OCI-LY7 (cell line): ENCODE results near the gene SPINT1. TPM values are rescaled to one million over a fixed set of nuclear protein-coding genes. Genes with fewer than 3 reads are reported as not detected.

Experiments
- BruUV-seq: library from RNA; stranded (reverse); fragments of 400-500 nt; replicated peaks from 2 replicates; lab custom pipeline; 2021; lab: Mats Ljungman, UMichigan
- CTCF ChIA-PET: fragments of 300-600 bp; sonication (Branson Sonifier 250); formaldehyde crosslinking; loops from one replicate; lab custom pipeline; 2022; ENCODE audit warnings: antibody characterized with exemption; ENCODE audit not compliant: unreplicated experiment; lab: Charles Lee
- POLR2A ChIA-PET: fragments of 300-600 bp; sonication (Branson Sonifier 250); formaldehyde crosslinking; loops from one replicate; lab custom pipeline; 2022; ENCODE audit warnings: antibody characterized with exemption; lab: Charles Lee
- DNase-seq: peaks from one replicate; pipeline ENCODE4 v3.0.0-alpha.2; 2015; ENCODE audit warnings: low spot score
- H2AFZ ChIP-seq: fragments of 200-600 bp; sonication (generic), shearing (Covaris generic); 2 replicates; pipeline ENCODE4 v1.6.1; 2014; ENCODE audit warnings: mild to moderate bottlenecking, antibody characterized with exemption, low read length, moderate library complexity
- H3K27ac ChIP-seq: fragments of 200-600 bp; sonication (generic); 2 replicates; pipeline ENCODE4 v1.5.1; 2014; ENCODE audit warnings: mixed run types, low read depth, mild to moderate bottlenecking, moderate library complexity, low read length, inconsistent platforms; ENCODE audit not compliant: poor library complexity, severe bottlenecking
- H3K36me3 ChIP-seq: fragments of 200-600 bp; sonication (generic); 2 replicates; pipeline ENCODE4 v1.6.1; 2014; ENCODE audit warnings: mild to moderate bottlenecking, antibody characterized with exemption, low read length, moderate library complexity, mixed read lengths; ENCODE audit not compliant: insufficient read depth
- H3K4me1 ChIP-seq: fragments of 200-600 bp; sonication (generic); 2 replicates; pipeline ENCODE4 v1.5.1; 2014; ENCODE audit warnings: mild to moderate bottlenecking, low read length; ENCODE audit not compliant: insufficient read depth, poor library complexity, severe bottlenecking
- H3K4me2 ChIP-seq: fragments of 200-600 bp; sonication (generic); 2 replicates; pipeline ENCODE4 v1.6.1; 2014; ENCODE audit warnings: mild to moderate bottlenecking, low read length
- H3K4me3 ChIP-seq: fragments of 200-600 bp; sonication (generic); 2 replicates; pipeline ENCODE4 v1.5.1; 2014; ENCODE audit warnings: mild to moderate bottlenecking, low read depth, low read length; ENCODE audit not compliant: poor library complexity, severe bottlenecking
- H3K79me2 ChIP-seq: fragments of 200-600 bp; sonication (generic); 2 replicates; pipeline ENCODE4 v1.6.1; 2016; ENCODE audit warnings: low read depth, mild to moderate bottlenecking, low read length, moderate library complexity, mixed read lengths; ENCODE audit not compliant: insufficient read depth
- H3K9me2 ChIP-seq: fragments of 200-600 bp; sonication (generic); 2 replicates; pipeline ENCODE4 v1.6.1; 2016; ENCODE audit warnings: mild to moderate bottlenecking, low read length, mixed read lengths; ENCODE audit not compliant: insufficient read depth
- H3K9me3 ChIP-seq: fragments of 200-600 bp; sonication (generic); 2 replicates; pipeline ENCODE4 v1.6.1; 2014; ENCODE audit warnings: mild to moderate bottlenecking, mixed run types, low read length, mixed read lengths
- H4K20me1 ChIP-seq: fragments of 200-600 bp; sonication (generic); 2 replicates; pipeline ENCODE4 v1.6.1; 2014; ENCODE audit warnings: mild to moderate bottlenecking, antibody characterized with exemption, low read length, moderate library complexity, mixed read lengths; ENCODE audit not compliant: insufficient read depth
- CTCF ChIP-seq: fragments of 200-600 bp; sonication (generic); conservative IDR thresholded peaks from 2 replicates; pipeline ENCODE4 v1.5.1; 2014; ENCODE audit warnings: mild to moderate bottlenecking, antibody characterized with exemption, low read length, moderate library complexity, mixed read lengths
- EZH2phosphoT487 ChIP-seq: fragments of 200-600 bp; sonication (generic); IDR thresholded peaks from 2 replicates; pipeline ENCODE4 v1.6.1; 2018; ENCODE audit warnings: low read depth, borderline replicate concordance, mild to moderate bottlenecking, mixed run types, antibody characterized with exemption, low read length, moderate library complexity, mixed read lengths
- intact Hi-C: fragments of 100-400 bp; cut with micrococcal nuclease; formaldehyde crosslinking; loops from one replicate; pipeline ENCODE4 v1.10.0; 2022; ENCODE audit not compliant: unreplicated experiment
- total RNA-seq, 2 experiments: library from RNA; depleted of rRNA in 1 of 2; stranded (reverse); fragments of >200 nt in 1 of 2; shearing (Covaris generic) in 1 of 2; gene quantifications; 2 replicates each; pipeline ENCODE4 v1.2.3, GENCODE V29; 2014 to 2022

The SPINT1 gene
- total RNA-seq, 2 experiments from 2014 or later: 2.4 TPM; not detected in 1

- H2AFZ ChIP-seq: peak overlapping the region; percentile 74; the same call in 1 of the 2 replicates
- H3K4me2 ChIP-seq: peak overlapping the region; percentile 76
- H3K36me3 ChIP-seq: no peaks in the 10 kb centered on the region
- H3K4me1 ChIP-seq: peaks cover 24% of the 10 kb centered on the region
- ChIA-PET POLR2A (interaction anchor here (0.6 to 1.3 kb wide), 3 partner anchors 11 to 16 kb away, joined by 3 read pairs; no protein-coding TSS in a partner anchor), CTCF (interaction anchor here (2.2 to 2.9 kb wide), 2 partner anchors 15 kb away, joined by 15 to 23 read pairs; no protein-coding TSS in a partner anchor)
- H4K20me1 ChIP-seq: no peaks in the 10 kb centered on the region
- no peak for DNase-seq
- H3K27ac ChIP-seq: no peak overlapping the region
- no peaks in the 10 kb centered on the region for H3K79me2 ChIP-seq
- intact Hi-C loops: no loop called here
- no peak for TF ChIP-seq CTCF
- peak overlapping the region; percentile 69 for H3K4me3 ChIP-seq
- H3K9me3 ChIP-seq: no peaks in the 10 kb centered on the region
- no TSS peak for BruUV-seq
- H3K9me2 ChIP-seq: no peaks in the 10 kb centered on the region
These were observed 29.2 kb downstream of the SPINT1 start for GRCh38 chr15:40872791-40873693.

- H3K27ac ChIP-seq: no peak within 1 kb of the TSS
- no peaks in the 10 kb centered on the region for H3K9me3 ChIP-seq
- no peaks in the 10 kb centered on the region for H3K36me3 ChIP-seq
- H4K20me1 ChIP-seq: no peaks in the 10 kb centered on the region
- H3K79me2 ChIP-seq: no peaks in the 10 kb centered on the region
- no peaks in the 10 kb centered on the region for H3K9me2 ChIP-seq
- no peak for TF ChIP-seq EZH2phosphoT487
- TF ChIP-seq CTCF: peak; percentile 71
- H2AFZ ChIP-seq: peak within 1 kb of the TSS; percentile 74
- peak; percentile 72 for DNase-seq
- H3K4me3 ChIP-seq: peak within 1 kb of the TSS; percentile 69
- peaks cover 24% of the 10 kb centered on the region for H3K4me1 ChIP-seq
- peak within 1 kb of the TSS; percentile 76 for H3K4me2 ChIP-seq
- intact Hi-C loops: no loop called here
- POLR2A ChIA-PET: interaction anchor here (0.6 to 1.3 kb wide), 3 partner anchors 10 to 16 kb away, joined by 3 read pairs; no protein-coding TSS in a partner anchor
- CTCF ChIA-PET: interaction anchor here (2.2 kb wide), 1 partner anchor 16 kb away, joined by 15 read pairs; no protein-coding TSS in a partner anchor
- BruUV-seq: no TSS peak
These were observed 30.1 kb downstream of the SPINT1 start, which contains the start of gene RHOV for GRCh38 chr15:40873694-40874561. RHOV (minus strand) TSS chr15:40874234; CDS start chr15:40874139, 95 bp downstream.
